Mesenchymal stem cell (in vitro differentiated cells and primary cell): Measurements from ENCODE around the gene TGFBI.

Experiments used
- DNase-seq: peaks from one replicate; pipeline ENCODE4 v3.0.0-alpha.2; 2013
- H2AFZ ChIP-seq: one replicate; pipeline ENCODE4 v1.6.1; 2013; ENCODE audit warnings: low read depth, mild to moderate bottlenecking, control low read depth, inconsistent platforms, low read length, moderate library complexity
- H2AK5ac ChIP-seq: 2 replicates; pipeline ENCODE4 v1.6.1; 2013; ENCODE audit warnings: low read length, moderate library complexity, mild to moderate bottlenecking, inconsistent platforms; ENCODE audit not compliant: severe bottlenecking
- H2BK120ac ChIP-seq: one replicate; pipeline ENCODE4 v1.6.1; 2013; ENCODE audit warnings: low read depth, mild to moderate bottlenecking, inconsistent platforms, low read length, moderate library complexity
- H2BK12ac ChIP-seq, 2 experiments: one replicate each; pipeline ENCODE4 v1.6.1; 2013; ENCODE audit warnings: inconsistent platforms in 2 of 2, low read length in 2 of 2, mild to moderate bottlenecking in 2 of 2, moderate library complexity in 2 of 2, control low read depth in 1 of 2
- H2BK15ac ChIP-seq: one replicate; pipeline ENCODE4 v1.6.1; 2013; ENCODE audit warnings: mild to moderate bottlenecking, low read depth, inconsistent platforms; ENCODE audit not compliant: poor library complexity, severe bottlenecking
- H2BK5ac ChIP-seq: 2 replicates; pipeline ENCODE4 v1.6.1; 2013; ENCODE audit warnings: low read depth, mild to moderate bottlenecking, low read length, control low read depth, inconsistent platforms; ENCODE audit not compliant: poor library complexity, severe bottlenecking
- H3K14ac ChIP-seq, 2 experiments: one replicate each; pipeline ENCODE4 v1.6.1; 2013; ENCODE audit warnings: inconsistent platforms in 2 of 2, low read length in 2 of 2, control low read depth in 1 of 2, mild to moderate bottlenecking in 1 of 2, moderate library complexity in 1 of 2
- H3K18ac ChIP-seq, 2 experiments: one replicate each; pipeline ENCODE4 v1.6.1; 2013; ENCODE audit warnings: inconsistent platforms in 2 of 2, low read length in 2 of 2, control low read depth in 1 of 2, low read depth in 1 of 2, mild to moderate bottlenecking in 1 of 2
- H3K23ac ChIP-seq, 2 experiments: one replicate each; pipeline ENCODE4 v1.6.1; 2013; ENCODE audit warnings: inconsistent platforms in 2 of 2, low read length in 2 of 2, mild to moderate bottlenecking in 2 of 2, moderate library complexity in 2 of 2, control low read depth in 1 of 2
- H3K27ac ChIP-seq: 2 replicates; pipeline ENCODE4 v1.5.1; 2013; ENCODE audit warnings: mild to moderate bottlenecking, moderate library complexity, low read length, control low read depth, inconsistent platforms; ENCODE audit not compliant: poor library complexity, severe bottlenecking
- H3K27me3 ChIP-seq, 2 experiments: 2 replicates each; pipeline versions ENCODE4 v1.6.1 to v1.7.0; 2013; ENCODE audit warnings: low read length in 2 of 2, mild to moderate bottlenecking in 2 of 2, moderate library complexity in 2 of 2, control low read depth in 1 of 2, inconsistent platforms in 1 of 2; ENCODE audit not compliant: control insufficient read depth in 1 of 2, insufficient read depth in 1 of 2
- H3K36me3 ChIP-seq, 2 experiments: 2 replicates each; pipeline versions ENCODE4 v1.6.1 to v1.7.0; 2013; ENCODE audit warnings: low read length in 2 of 2, control low read depth in 1 of 2, inconsistent platforms in 1 of 2, low read depth in 1 of 2, mild to moderate bottlenecking in 1 of 2; ENCODE audit not compliant: insufficient read depth in 2 of 2, control insufficient read depth in 1 of 2
- H3K4ac ChIP-seq, 2 experiments: one replicate each; pipeline ENCODE4 v1.6.1; 2013; ENCODE audit warnings: inconsistent platforms in 2 of 2, low read length in 2 of 2, mild to moderate bottlenecking in 2 of 2, moderate library complexity in 2 of 2, control low read depth in 1 of 2, low read depth in 1 of 2
- H3K4me1 ChIP-seq: 2 replicates; pipeline ENCODE4 v1.6.1; 2013; ENCODE audit warnings: low read depth, low read length, control low read depth; ENCODE audit not compliant: control insufficient read depth, insufficient read depth
- H3K4me2 ChIP-seq: 2 replicates; pipeline ENCODE4 v1.6.1; 2013; ENCODE audit warnings: low read length, mild to moderate bottlenecking, inconsistent platforms; ENCODE audit not compliant: poor library complexity, severe bottlenecking
- H3K4me3 ChIP-seq, 2 experiments: 2 replicates each; pipeline versions ENCODE4 v1.5.1 to v1.7.0; 2013; ENCODE audit warnings: low read length in 2 of 2, mild to moderate bottlenecking in 2 of 2, control low read depth in 1 of 2, low read depth in 1 of 2; ENCODE audit not compliant: insufficient read depth in 1 of 2
- H3K79me1 ChIP-seq: replicated peaks from 2 replicates; pipeline ENCODE4 v1.6.1; 2013; ENCODE audit warnings: mild to moderate bottlenecking, control low read depth, low read length, inconsistent platforms; ENCODE audit not compliant: poor library complexity, severe bottlenecking
- H3K9ac ChIP-seq: 2 replicates; pipeline ENCODE4 v1.7.0; 2013; ENCODE audit warnings: mild to moderate bottlenecking, low read length, moderate library complexity
- H3K9me3 ChIP-seq: 2 replicates; pipeline ENCODE4 v1.7.0; 2013; ENCODE audit warnings: mild to moderate bottlenecking, low read length; ENCODE audit not compliant: control insufficient read depth
- H4K8ac ChIP-seq: one replicate; pipeline ENCODE4 v1.6.1; 2013; ENCODE audit warnings: inconsistent platforms, mild to moderate bottlenecking, low read length, moderate library complexity
- H4K91ac ChIP-seq: one replicate; pipeline ENCODE4 v1.6.1; 2013; ENCODE audit warnings: mild to moderate bottlenecking, low read length, inconsistent platforms
- WGBS: methylation state at CpG from one replicate; pipeline ENCODE4 v1.1.7; 2013; ENCODE audit warnings: mixed read lengths; 5-methylcytosine and 5-hydroxymethylcytosine counted together

The TGFBI gene

DNA sequence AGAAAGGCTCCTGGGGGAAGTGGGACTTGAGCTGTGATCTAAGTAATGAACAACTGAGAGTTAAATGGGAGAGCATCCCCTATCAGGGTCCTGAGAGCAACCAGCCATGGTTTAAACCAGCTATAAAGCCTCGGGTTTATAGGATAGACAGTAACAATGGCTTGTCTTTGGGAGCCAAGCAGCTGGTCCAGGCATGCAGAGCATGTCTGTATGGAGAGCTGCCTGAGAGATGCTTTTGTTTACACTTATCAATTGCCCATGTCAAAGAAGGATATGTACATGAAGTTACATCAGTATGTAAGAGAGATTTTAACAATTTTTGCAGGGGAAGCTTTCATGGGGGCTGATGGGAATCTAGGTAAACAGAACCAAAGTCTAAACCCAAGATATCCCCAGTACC is 4.4 kb downstream of the TGFBI start:
- Histone ChIP-seq H4K8ac (peak overlapping the region; percentile 36), H3K27ac (no peak overlapping the region), H3K9me3 (no peaks in the 10 kb centered on the region), H2BK12ac (peak overlapping the region in 1 of 2 experiments; percentile 51), H2AK5ac (no peak overlapping the region), H3K36me3 (peaks cover 13 to 51% of the 10 kb centered on the region in 2 experiments), H3K79me1 (peaks cover 33% of the 10 kb centered on the region), H3K4me1 (peaks cover 45% of the 10 kb centered on the region), H2AFZ (no peak overlapping the region), H2BK120ac (peak overlapping the region; percentile 1), H3K9ac (no peak overlapping the region), H2BK5ac (no peak overlapping the region), H3K18ac (peak overlapping the region; percentile 37 to 86), H4K91ac (no peak overlapping the region), H2BK15ac (no peak overlapping the region), H3K23ac (no peak overlapping the region), H3K4me2 (no peak overlapping the region), H3K14ac (no peak overlapping the region), H3K27me3 (no peaks in the 10 kb centered on the region), H3K4ac (no peak overlapping the region), H3K4me3 (peak overlapping the region in 1 of 2 experiments; percentile 14)
- no peak for DNase-seq
- 60% methylated on average over 1 of the region's 1 CpG for WGBS

DNA sequence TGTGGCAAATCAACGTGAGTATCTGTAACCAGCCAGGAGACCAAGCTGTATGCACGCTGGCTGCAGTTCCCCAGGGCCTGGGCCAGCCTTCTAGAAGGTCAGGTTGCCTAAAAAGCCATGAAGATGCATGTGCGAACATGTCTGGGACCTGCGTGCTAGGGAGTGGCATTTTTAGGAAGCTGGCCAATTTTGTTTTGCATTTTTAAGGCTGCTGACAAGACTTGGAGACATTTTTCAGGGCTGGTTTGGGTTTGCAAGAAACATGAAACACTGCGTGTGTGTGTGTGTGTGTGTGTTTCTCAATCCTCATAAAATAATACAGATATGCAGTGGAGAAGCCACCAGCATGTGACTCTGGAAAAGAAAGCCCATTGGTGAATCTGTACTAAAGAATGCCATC is 5.1 kb downstream of the TGFBI start:
- H4K91ac ChIP-seq = peak overlapping the region; percentile 45
- no peak overlapping the region for H3K23ac ChIP-seq
- H2BK15ac ChIP-seq = no peak overlapping the region
- no peak overlapping the region for H3K9ac ChIP-seq
- no peak overlapping the region for H3K4me3 ChIP-seq
- H3K4ac ChIP-seq = peak overlapping the region; percentile 59 to 71
- H2AFZ ChIP-seq = no peak overlapping the region
- peak overlapping the region; percentile 79 for H4K8ac ChIP-seq
- H3K79me1 ChIP-seq = peaks cover 35% of the 10 kb centered on the region
- H3K9me3 ChIP-seq = peaks cover 4% of the 10 kb centered on the region
- peak overlapping the region; percentile 37 for H3K18ac ChIP-seq
- no peak overlapping the region for H2AK5ac ChIP-seq
- no peak overlapping the region for H3K4me2 ChIP-seq
- WGBS = 98% methylated on average over 4 of the region's 5 CpGs
- H3K27me3 ChIP-seq = no peaks in the 10 kb centered on the region
- no peak overlapping the region for H3K27ac ChIP-seq
- no peak overlapping the region for H2BK120ac ChIP-seq
- H3K4me1 ChIP-seq = peaks cover 40% of the 10 kb centered on the region
- peak overlapping the region in 1 of 2 experiments; percentile 68 for H3K14ac ChIP-seq
- peaks cover 13 to 54% of the 10 kb centered on the region in 2 experiments for H3K36me3 ChIP-seq
- H2BK12ac ChIP-seq = peak overlapping the region; percentile 51 to 81
- DNase-seq = no peak
- no peak overlapping the region for H2BK5ac ChIP-seq

DNA sequence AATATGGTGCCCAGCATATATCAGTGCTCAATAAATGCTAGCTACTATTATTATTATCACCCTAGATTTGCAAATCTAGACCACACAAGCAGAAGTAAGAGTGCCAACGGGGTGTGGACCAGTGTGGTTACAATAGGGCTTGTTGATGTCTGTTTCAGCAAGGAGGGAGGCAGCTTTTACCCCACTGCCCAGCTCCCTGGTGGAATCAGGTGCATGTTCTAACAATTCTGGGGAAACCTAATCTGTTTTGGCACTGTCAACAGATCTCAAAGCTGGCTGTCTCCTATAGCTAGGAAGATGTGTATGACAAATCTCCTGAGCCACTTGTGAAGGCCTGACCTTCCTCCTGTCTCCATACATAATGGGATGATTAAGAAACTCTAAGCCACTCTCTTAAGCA is 5.7 kb downstream of the TGFBI start:
- Histone ChIP-seq H2BK15ac (no peak overlapping the region), H2AK5ac (no peak overlapping the region), H3K14ac (no peak overlapping the region), H3K4me2 (no peak overlapping the region), H2BK5ac (no peak overlapping the region), H4K91ac (no peak overlapping the region), H3K18ac (no peak overlapping the region), H3K27ac (no peak overlapping the region), H3K9me3 (peaks cover 5% of the 10 kb centered on the region), H3K4me3 (no peak overlapping the region), H3K9ac (no peak overlapping the region), H3K36me3 (peaks cover 17 to 61% of the 10 kb centered on the region in 2 experiments), H3K23ac (no peak overlapping the region), H2AFZ (no peak overlapping the region), H2BK120ac (no peak overlapping the region), H4K8ac (no peak overlapping the region), H3K27me3 (no peaks in the 10 kb centered on the region), H3K79me1 (peaks cover 35% of the 10 kb centered on the region), H3K4ac (no peak overlapping the region), H2BK12ac (no peak overlapping the region), H3K4me1 (peaks cover 40% of the 10 kb centered on the region)
- WGBS = 100% methylated on average over 1 of the region's 1 CpG
- no peak for DNase-seq

DNA sequence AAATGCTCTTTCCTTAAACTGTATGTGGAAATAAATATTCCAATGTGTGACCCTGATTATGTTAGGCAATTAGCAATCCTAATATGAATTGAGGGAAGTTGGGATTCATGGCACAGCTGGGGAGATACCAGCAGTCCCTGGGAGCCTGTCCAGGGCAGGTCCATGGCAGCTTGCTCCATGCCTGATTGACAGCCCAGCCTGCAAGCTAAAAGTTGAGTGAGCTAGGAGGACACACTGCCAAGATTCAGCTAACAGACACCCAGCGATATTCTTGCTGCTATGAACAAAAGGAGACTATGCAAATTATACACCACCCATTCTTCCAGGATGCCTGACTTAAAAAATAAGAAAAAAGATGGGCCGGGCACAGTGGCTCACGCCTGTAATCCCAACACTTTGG is 6.2 kb downstream of the TGFBI start:
- Histone ChIP-seq H2AK5ac (no peak overlapping the region), H3K14ac (no peak overlapping the region), H3K23ac (no peak overlapping the region), H3K79me1 (peaks cover 34% of the 10 kb centered on the region), H3K4me2 (no peak overlapping the region), H3K36me3 (peaks cover 19 to 64% of the 10 kb centered on the region in 2 experiments), H3K9ac (no peak overlapping the region), H2BK15ac (no peak overlapping the region), H3K9me3 (peaks cover 5% of the 10 kb centered on the region), H2BK12ac (no peak overlapping the region), H3K27ac (no peak overlapping the region), H3K18ac (peak overlapping the region in 1 of 2 experiments; percentile 18), H2AFZ (no peak overlapping the region), H3K4me1 (peaks cover 35% of the 10 kb centered on the region), H2BK5ac (no peak overlapping the region), H3K4ac (no peak overlapping the region), H3K27me3 (no peaks in the 10 kb centered on the region), H2BK120ac (no peak overlapping the region), H4K91ac (no peak overlapping the region), H3K4me3 (no peak overlapping the region), H4K8ac (peak overlapping the region; percentile 3)
- 91% methylated on average over 3 of the region's 3 CpGs for WGBS
- DNase-seq = no peak
